ENCODE results near the gene REPS2.

GRCh38 chrX:17017134-17017533, 70.7 kb downstream of the REPS2 start:
- TF ChIP-seq CTCF (conservative IDR thresholded peaks at IDR 0.05 in 1 of 2, IDR thresholded peaks at IDR 0.05 in 1 of 2; ENCODE audit: extremely low read depth in 1 of 2, insufficient read depth in 1 of 2, low read depth in 1 of 2, low read length in 2 of 2) (no peak), EZH2 (IDR thresholded peaks at IDR 0.05; ENCODE audit: borderline replicate concordance, low read length) (no peak)

All from mammary epithelial cell (primary cell).